Measurements from ENCODE around the gene SFMBT2.

The SFMBT2 gene

DNA sequence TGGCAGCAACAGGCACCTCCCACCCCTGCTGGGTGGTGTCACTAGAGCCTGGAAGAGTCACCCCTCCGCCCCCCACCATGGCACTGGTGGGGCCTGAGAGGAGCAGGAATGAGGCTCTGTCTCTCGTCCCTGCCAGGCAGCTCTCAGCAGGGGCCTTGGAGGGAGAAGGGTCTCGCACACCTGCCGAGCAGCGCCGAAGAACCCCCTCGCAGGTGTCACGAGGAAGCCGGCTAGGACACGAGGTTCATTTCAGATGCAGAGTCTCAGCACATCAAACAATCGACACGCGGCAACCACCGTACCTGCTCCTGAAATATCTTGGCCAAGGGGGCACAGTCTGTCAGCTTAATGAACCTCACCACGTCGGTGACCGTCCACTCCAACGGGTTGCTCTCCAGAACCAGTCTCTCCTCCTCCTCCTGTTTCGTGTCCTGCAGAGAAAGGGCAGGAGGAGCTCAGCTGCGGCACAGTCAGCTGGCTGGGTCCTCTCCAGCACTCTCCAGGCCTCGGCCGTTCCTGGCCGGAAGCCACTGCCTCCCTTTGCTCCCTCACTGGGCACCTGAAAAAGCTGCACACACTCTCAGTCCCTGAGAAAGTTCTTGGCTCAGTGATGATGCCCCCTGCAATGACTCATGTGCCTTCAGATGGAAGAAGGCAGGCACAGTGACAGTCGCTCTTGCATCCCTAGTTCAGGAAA, 240.1 kb downstream of the SFMBT2 start:
- DNase-seq, result no peak

DNA sequence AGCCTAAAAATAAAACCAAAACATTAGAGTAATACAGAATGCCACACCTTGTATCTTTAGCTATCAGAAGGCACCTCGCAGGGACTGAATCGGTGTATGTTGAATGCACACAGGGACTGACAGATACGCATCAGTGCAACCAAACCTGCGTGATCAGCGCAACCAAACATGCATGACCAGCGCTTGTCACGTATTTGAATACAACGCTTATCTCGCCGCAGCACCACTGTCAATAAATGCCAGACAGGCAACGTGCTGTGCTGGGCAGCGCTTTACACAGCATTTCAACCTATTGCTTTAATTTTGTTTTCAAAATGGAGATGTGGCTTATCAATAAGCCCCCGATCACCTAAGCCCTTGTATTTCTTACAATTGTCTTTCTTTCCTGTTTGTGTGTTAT, 242.4 kb downstream of the SFMBT2 start:
- no peak for DNase-seq

DNA sequence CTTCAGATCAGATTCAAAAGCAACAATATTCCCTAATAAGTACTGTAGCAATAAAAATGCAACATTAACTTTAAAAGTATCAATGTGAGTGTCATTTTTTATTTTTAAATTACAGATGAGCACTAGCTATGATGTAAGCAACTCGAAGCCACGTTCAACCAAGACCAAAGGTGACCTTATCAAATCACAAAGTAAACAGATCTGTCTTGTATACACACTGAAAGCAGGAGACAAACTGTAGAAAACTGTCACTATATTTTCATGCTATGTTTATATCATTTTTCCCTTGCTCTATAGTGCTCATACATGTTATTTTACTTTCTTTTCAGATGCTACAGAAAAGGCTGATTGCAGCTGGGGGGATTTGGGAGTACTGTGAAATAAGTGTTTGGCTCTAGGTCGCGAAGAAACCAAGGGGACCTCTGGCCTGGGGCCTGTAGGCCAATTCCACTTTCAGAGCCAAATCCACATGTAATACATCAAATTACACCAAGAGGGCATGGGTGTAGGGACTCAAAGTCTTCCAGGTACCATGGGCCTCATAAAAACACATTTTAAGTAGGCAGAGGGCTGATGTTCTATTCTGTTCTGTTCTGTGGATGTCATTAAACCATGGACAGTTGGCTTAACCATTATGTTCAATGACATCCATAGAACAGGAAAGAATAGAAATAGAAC, 245.2 kb downstream of the SFMBT2 start:
- no peak for DNase-seq

- DNase-seq, result no peak
Measured at GRCh38 chr10:7164955-7165354, 245.9 kb downstream of the SFMBT2 start.

GRCh38 chr10:7162331-7162730, 248.5 kb downstream of the SFMBT2 start:
- DNase-seq, result no peak

- DNase-seq, result no peak
Measured at GRCh38 chr10:7161484-7162250, 249.2 kb downstream of the SFMBT2 start.

GRCh38 chr10:7159928-7160327, 250.9 kb downstream of the SFMBT2 start:
- DNase-seq, result no peak

DNA sequence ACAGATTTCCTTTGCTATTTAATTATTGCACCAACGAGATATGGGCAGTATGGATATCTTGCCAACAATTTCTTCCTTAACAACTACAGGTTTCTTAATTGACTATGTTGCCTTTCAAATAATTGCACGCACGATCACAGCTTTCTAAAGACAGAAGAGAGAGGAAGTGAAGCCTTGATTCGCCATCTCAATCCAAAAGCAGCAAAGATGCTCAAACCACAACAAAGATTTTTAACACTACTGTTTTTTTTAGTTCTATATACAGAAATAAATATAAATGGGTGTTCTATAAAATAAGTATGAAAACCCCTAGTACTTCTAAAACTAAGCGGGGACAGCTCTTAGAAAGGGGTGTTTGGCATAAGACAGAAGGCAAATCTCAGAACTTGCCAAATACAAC, 251.3 kb downstream of the SFMBT2 start:
- DNase-seq, result no peak

GRCh38 chr10:7157091-7157490, 253.7 kb downstream of the SFMBT2 start:
- DNase-seq, result no peak

DNA sequence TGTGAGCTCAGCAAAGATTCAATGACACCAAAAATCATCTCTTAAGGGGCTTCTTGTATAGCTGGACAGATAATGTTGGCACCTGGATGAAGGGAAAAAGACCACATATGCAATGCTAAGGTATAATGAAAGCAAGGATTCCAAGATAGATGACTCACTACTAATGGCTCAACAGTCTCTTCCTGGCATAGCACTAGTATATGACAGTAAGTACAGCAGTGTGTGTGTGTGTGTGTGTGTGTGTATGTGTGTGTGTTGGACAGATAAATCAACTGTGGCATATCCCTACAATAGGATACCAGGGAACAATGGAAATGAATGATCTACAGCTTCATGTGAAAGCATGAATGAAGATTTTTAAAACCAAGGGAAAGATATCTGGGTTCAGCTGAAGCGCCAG, 257.1 kb downstream of the SFMBT2 start:
- DNase-seq, result no peak

GRCh38 chr10:7152982-7153381, 257.9 kb downstream of the SFMBT2 start:
- no peak for DNase-seq

- DNase-seq, result no peak
Measured at GRCh38 chr10:7152341-7152740, 258.5 kb downstream of the SFMBT2 start.

- no peak for DNase-seq
Measured at GRCh38 chr10:7151538-7151937, 259.3 kb downstream of the SFMBT2 start.

- DNase-seq, result no peak
Measured at GRCh38 chr10:7150349-7150748, 260.5 kb downstream of the SFMBT2 start.

DNA sequence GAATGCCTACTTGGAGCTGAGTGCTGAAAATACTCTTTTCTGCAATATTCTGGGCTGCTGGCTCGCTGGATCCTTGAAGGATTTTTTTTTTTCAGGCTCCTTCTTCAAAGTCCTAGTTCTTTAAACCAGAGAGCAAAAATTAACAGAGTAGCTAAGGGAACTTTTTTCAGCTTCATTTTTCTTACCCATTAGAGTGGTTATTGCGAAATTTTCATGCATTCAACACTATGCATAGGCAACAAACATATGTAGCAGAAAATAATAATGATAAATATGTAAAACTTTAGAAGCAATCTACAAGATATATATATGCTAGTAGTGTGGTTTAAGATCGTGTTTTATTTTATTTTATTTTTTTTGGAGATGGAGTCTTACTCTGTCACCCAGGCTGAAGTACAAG, 264.6 kb downstream of the SFMBT2 start:
- DNase-seq, result no peak

- DNase-seq, result no peak
Measured at GRCh38 chr10:7136016-7136415, 274.8 kb downstream of the SFMBT2 start.

GRCh38 chr10:7135188-7135587, 275.6 kb downstream of the SFMBT2 start:
- no peak for DNase-seq

- no peak for DNase-seq
Measured at GRCh38 chr10:7134448-7134847, 276.4 kb downstream of the SFMBT2 start.

DNA sequence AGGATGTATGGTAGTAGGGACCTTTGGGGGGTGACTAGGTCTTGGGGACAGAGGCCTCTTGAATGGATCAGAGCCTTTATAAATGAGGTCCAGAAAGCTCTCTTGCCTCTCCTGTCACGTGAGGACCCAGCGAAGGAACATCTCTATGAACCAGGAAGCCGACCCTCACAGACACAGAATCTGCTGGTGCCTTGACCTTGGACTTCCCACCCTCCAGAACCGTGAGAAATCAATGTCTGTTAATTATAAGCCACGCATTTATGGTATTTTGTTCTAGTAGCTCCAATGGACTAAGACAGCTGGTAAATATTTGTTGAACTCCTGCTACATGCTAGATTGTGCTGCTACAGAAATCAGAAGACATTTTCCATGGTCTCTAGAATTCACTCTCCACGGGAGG, 276.9 kb downstream of the SFMBT2 start:
- DNase-seq, result no peak

DNA sequence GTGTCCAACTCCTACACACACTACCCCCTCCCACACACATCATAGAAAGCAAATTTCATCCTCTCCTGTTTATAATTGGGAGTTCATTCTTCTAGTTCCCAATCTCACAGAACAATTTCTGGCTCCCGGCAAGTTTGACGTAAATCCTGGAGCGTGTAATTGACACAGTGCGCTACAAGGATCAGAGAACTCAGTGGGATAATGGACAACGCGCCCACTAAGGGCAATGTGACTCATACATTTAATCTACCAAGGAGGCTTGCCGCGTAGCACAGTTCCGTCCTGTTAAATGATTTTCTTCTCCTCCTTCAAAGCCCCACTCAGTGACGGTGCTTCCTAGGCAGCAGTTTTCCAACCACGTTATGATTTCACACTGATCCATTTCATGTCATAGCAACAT, 277.6 kb downstream of the SFMBT2 start:
- no peak for DNase-seq

DNA sequence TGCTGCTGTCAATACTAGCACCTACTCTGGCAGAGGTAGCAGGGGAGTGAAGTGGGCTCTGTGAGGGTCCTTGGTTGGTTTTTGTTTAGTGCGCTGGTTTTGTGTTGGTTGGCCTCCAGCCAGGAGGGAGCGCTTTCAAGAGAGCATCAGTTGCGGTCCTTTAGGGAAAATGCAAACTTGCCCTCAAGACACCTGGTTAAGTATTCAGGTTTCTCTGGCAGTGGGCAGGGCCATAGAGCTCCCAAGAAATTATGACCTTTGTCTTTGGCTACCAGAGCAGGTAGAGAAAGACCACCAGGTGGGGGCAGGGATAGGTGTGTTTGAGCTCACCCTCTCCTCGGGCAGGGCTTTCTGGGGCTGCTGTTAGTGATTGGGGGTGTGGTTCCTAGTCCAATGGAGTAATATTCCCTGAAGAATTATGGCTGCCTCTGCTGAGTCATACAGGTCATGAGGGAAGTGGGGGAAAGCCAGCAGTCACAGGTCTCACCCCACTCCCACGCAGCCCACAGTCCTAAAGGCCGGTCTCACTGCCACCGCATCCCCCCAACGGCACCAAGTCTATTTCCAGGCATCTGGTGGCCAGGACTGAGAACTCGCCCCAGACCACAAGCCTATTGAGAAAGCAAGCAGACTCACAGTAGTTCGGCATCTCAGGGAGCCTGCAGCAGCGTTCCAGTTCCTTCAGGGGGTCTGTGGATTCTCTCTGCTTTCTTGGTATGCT, 280.5 kb downstream of the SFMBT2 start:
- no peak for DNase-seq

- no peak for DNase-seq
Measured at GRCh38 chr10:7123774-7124173, 287.1 kb downstream of the SFMBT2 start.

- DNase-seq, result no peak
Measured at GRCh38 chr10:7122561-7122960, 288.3 kb downstream of the SFMBT2 start.

All from 8988T (cell line).